NCI-H526 treated with DMSO at 0.1 percent for 48 hours (cell line): ENCODE results near the gene TEX2.
A peak's percentile ranks its signal among the peaks of the same experiment; 100 is the strongest.
"Not testable (repeated sequence)": the region's sequence is repeated elsewhere in the genome, so short reads cannot be mapped to it uniquely, and the experiment has no call there.

ENCODE experiments used
- DNase-seq: peaks from one replicate; lab custom pipeline; 2025; lab: John Stamatoyannopoulos, UW

Gene TEX2

GRCh38 chr17:64213995-64214811 is 48.9 kb downstream of the TEX2 start:
- DNase-seq: no peak

DNA sequence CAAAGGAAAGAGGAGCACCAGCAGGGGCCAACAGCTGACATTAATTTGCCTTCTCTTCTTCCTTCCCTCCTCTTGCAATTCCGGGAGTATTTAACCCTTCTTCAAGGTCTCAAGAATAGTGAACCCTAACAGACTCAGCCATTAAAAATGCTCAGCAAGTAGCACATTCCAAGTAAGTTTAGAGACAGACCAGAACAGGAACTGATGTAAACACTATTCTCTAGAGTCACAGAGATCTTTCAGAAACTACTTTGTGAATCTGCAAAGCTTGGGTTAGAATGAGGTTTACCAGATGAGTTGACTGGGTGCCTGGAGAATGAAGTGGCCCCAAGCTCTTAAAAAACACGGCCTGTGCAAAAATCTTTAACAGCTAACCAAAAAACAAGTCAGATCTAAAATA is 50.9 kb downstream of the TEX2 start:
- DNase-seq: no peak

GRCh38 chr17:64209983-64210382 is 53.1 kb downstream of the TEX2 start:
- no peak for DNase-seq

DNA sequence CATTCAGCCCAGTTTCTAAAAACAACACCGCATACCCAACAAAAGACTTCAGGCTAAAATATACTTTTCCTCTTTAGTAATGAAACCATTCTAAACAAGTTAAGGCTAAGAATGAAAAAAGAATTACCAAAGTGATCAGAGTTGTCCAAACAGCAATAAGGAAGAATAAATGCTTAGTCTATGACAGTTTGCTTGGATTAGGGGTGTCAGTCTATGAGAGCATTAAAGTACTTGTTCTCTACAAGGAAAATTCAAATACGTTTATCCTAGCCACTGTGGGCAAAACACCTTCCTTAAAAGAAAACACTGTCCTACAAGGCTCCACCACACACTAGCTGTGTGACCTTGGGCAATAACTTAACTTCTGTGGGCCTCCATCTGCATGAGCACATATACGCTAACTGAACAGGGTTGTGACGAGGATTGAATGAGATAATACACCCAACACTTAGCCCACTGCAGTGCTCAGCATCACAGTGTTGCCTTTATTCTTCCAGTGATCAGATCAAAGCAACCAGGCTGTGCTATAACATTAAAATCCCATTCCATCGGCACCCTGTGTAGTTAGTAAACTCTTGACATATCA is 53.6 kb downstream of the TEX2 start:
- DNase-seq: no peak

DNA sequence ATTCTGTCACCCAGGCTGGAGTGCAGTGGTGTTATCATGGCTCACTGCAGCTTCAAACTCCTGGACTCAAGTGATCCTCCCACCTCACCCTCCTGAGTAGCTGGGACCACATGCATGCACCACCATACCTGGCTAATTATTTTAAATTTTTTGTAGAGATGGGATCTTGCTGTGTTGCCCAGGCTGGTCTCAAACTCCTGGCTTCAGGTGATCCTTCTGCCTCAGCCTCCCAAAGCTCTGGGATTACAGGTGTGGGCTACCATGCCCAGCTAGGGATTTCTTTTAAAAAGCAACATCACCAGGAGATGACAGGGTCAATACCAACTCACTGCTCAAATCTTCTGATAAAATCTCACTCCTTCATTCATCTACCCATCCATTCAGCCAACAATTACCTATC is 54.4 kb downstream of the TEX2 start:
- DNase-seq: not testable (repeated sequence)

DNA sequence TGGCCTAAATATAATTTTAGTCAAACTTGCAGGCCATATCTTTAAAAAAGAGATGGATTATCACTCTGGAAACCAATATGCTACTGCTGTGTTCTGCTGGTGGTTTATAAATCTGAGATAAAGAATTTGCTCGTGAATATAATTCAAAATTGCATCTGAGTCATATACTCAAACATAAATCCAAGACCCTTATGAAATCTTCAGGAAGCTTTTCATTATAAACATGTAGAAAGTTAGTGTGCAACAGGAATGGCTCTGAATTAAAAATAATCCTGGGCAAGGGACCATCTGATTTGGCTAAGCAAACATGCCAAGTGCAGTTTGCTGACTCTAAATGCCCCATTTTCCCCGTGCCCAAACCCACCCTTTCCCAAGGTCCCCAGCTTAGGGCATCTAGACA is 57.3 kb downstream of the TEX2 start:
- peak; percentile 58 for DNase-seq

DNA sequence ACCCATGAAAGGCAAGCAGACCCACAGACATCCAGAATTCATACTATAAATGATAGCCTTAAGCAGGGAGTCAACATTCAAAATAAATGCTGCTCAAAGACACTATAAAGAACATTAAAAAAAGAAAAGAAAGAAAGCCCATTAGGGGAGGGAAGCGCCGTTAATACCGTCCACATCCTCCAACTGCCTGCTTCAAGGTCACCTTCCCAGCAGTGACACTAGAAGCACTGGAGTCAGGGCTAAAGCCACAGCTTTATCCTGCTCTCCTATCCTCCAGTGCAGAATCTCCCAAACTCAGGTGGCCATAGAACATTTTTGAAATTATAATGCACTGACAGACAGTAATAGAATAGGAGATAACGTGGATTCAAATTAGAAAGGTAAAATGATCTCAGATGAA is 59.4 kb downstream of the TEX2 start:
- DNase-seq: no peak

DNA sequence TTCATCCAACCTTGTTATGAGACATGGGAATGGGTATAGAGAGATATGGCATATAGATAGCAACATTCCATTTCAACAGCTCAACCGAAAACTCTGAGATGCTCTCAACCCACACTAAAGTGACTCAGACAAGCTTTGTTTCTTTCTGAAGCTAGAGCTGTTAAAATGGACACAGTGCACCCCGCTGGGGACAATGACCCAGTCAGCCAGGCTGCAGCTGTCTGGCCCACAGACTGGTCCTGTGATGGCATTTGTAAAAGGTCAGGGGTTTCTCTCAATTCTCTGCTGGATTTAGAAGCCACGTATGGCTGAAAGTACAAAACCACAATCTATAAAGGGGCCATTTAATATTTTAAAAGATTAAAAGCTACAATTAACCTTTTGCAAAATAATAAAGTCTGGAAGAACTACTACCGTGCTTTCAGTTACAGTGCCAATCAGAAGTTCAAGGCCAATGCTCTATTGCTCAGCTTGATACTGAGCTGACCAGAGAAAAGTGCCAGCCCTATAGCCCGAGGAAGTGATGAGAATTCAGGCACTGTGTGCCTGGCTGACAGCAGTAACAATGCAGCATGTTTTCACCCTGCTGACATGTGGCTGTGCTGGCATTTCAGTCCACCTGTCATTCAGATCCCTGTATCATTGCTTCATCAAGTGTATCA is 60.2 kb downstream of the TEX2 start:
- no peak for DNase-seq

- DNase-seq: peak; percentile 15
These were observed 62.7 kb downstream of the TEX2 start for GRCh38 chr17:64200080-64201032.

DNA sequence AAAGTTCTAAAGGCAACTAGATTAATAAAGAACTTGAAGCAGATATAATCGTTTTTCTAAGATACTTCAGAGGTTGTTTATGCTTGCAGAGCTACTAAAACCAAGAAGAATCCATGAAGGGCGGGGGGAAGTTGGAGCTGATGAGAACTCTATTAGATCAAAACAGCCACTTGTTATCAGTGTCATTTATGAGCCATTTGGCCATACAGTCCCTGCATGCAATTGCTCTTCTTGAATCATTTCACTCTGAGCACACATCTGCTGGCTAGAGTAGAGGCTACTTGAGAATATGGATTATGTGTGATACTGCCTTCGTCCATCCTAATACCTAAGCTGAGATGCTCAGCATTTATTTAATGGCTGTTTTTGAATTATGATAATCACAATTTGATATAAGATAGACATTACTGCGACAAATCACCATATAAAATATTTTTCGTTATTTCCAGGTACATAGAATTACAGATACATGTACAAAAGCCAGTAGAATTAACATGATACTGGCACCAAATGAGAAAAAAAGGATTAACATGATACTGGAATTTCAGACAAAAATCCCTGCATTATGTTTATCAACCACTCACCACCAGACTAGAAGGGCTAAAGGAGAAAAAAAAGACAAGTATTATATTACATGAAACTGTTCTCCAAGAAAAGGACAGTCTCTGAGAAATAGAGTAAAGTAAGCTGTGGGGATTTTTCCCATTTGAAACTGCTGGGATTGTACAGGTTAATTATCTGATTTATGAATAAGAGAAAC is 64.5 kb downstream of the TEX2 start:
- DNase-seq: no peak

GRCh38 chr17:64196601-64197000 is 66.5 kb downstream of the TEX2 start:
- DNase-seq: no peak

DNA sequence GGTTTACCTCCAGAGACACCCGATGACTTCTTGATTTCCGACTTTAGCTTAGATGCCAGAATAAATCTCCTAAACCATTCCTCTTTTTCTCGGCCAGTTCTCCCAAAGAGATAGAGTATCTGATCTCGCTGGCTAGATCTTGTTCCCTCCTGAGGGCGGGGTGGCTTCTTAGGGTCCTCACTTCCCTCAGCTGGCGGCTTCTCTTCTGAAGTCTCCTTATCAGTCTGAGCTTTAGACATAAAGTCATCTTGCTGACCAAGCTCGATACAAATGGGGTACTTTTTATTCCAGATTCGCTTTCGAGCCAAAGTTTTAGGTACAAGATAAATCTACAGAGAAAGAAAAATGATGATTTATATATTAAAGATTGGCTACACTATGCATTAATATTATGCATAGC is 69.5 kb downstream of the TEX2 start:
- DNase-seq: no peak

DNA sequence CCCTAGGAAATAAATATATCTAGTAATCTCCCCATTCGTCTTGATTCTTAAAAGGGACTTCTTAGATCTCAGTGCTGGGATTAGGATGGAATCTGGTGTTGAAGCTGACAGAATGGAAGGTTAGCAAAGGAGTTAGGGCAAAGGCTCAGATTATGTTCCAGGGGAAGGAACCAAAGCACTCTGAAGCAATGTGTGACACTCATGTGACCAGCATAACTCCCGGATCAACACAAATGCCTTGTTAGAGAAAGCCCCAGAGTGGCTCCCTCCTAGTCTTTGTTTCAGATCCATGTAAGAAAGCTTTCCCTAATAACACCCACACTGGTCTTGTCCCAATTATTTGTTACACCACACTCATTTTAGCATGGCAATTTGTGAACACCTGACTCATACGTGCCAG is 70.5 kb downstream of the TEX2 start:
- no peak for DNase-seq

GRCh38 chr17:64190472-64190871 is 72.6 kb downstream of the TEX2 start:
- no peak for DNase-seq

DNA sequence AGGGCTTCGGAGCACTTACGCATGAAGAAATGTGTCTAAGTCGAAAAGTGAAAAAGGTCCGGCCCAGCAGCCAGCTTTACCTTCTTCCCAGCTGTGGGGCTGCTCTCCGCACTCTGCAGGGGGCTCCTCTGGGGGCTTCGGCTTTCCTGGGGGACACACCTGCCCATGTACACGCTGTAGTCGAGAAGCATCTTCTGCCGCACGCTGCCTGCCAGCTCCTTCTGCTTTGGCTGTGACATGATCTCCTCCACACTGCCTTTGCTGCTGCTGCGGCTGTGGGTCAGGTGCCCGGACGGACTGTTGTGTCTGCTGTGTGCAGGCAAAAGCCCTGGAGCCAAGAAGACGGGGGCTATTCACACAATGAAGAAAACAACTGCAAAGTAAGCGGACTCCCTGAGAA is 75.0 kb downstream of the TEX2 start:
- no peak for DNase-seq

DNA sequence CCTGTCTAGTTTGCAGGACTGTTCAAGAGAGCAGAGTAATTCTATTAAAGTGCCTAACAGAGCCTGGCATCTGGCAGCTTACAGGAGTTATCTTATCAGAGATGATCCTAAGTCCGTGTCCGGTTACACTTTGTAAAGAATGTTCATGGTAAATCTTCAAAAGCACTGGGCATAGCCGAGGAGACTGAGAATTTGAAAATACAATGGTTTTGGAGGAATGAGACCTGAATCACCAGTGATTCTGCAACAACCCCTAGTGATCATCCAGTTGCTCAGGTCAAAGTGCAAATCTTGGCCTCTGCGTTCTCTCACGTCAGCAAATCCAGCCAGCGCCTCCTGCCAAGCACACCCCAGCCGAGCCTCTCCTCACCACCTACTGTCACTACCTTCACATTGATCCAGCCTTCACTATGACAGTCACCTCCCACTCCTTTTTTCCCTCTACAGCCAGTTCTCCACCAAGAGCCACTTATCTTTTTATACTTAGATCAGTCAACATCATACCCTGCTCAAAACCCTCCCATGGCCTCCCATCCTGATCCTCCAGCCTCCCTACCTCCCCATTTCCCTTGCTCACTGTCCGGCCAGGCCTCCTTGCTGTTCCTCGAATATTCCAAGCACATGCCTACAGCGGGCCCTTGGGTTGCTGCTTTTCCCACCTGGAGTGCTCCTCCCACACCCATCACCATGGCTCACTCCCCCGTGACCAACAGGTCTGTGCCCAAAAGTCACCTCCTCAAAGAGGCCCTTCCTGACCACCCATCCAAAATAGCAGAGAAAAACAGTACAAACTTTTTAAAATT is 75.8 kb downstream of the TEX2 start:
- no peak for DNase-seq

DNA sequence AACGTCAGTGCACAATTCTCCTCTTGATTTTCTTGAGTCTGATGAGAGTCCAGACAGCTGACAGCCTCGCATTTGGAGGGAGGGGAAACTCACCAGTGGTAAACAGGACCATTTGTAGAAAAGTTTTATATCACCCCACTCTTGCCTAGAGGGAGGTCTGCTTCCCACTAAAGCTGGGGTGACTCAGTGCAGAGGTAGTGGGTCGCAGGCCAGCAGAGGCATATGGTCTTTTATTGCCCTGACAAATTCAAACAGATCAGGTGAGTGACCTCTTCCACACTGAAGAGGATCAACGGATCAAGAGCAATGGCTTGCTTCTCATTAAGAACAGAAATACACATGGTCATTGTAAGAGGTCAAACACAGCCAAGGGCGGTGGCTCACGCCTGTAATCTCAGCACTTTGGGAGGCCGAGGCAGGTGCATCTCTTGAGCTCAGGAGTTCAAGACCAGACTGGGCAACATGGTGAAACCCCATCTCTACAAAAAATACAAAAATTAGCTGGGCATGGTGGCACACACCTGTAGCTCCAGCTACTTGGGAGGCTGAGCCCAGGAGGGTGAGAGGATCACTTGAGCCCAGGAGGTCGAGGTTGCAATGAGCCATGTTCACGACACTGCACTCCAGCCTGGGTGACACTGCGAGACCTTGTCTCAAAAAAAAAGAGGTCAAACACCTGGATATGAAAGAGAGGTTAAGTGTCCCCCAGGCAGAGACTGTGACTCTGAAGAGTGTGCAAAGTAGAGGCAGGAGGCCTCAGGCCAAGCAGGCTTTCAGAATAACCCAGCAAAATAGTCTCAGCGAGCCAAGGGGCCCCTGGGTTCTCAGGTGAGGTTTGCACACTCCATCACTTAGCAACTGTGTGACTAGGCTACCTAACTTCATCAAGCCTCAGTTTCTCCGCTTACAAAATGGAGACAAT is 76.6 kb downstream of the TEX2 start:
- no peak for DNase-seq

- DNase-seq: not testable (repeated sequence)
These were observed 77.5 kb downstream of the TEX2 start for GRCh38 chr17:64185557-64185956.

DNA sequence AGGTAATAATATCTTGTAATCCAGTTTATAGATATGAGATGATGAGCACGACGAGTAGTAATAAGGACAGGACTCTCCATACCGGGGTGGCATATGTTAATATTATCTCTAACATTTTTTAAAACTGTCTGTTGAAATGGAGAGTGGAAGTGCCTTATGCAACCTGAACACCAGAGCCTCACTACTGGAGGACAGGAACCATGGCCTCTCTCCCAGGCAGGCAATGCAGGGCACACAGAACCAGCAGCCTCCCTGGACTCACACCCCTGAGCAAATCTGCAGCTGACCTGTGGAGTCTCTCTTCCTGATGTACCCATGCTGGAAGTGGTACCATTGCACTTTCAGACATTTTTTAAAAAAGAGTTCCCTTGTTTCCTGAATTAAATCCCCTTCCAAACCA is 78.0 kb downstream of the TEX2 start:
- no peak for DNase-seq
